Activated CD4-positive, alpha-beta T cell treated with anti-CD3 and anti-CD28 coated beads for 36 hours (primary cell): ENCODE results near the gene ALCAM. TPM values are rescaled to one million over a fixed set of nuclear protein-coding genes. Genes with fewer than 3 reads are reported as not detected.

ENCODE experiments used
- ATAC-seq: fragments of 200-7000 bp; cut with Tn5 transposase; one replicate; pipeline ENCODE4 v1.10.0; 2021; ENCODE audit warnings: mild to moderate bottlenecking, moderate library complexity
- CTCF ChIA-PET: fragments of 350-600 bp; sonication (Branson Sonifier 250); formaldehyde crosslinking; loops from one replicate; lab custom pipeline; 2021; ENCODE audit warnings: antibody characterized with exemption; lab: Charles Lee
- POLR2A ChIA-PET: fragments of 350-600 bp; sonication (Branson Sonifier 250); formaldehyde crosslinking; loops from one replicate; lab custom pipeline; 2021; ENCODE audit warnings: antibody characterized with exemption, inconsistent platforms; lab: Charles Lee
- DNase-seq: peaks from one replicate; pipeline ENCODE4 v3.0.0-alpha.2; 2020
- H3K27ac Mint-ChIP-seq: one replicate; pipeline ENCODE4 v1.8.0; 2021; ENCODE audit warnings: mixed read lengths
- H3K27me3 Mint-ChIP-seq: one replicate; pipeline ENCODE4 v1.8.0; 2021; ENCODE audit warnings: mixed read lengths
- H3K36me3 Mint-ChIP-seq: one replicate; pipeline ENCODE4 v1.8.0; 2021; ENCODE audit warnings: low read depth, mixed read lengths
- H3K4me1 Mint-ChIP-seq: one replicate; pipeline ENCODE4 v1.8.0; 2021; ENCODE audit warnings: mixed read lengths
- H3K4me3 Mint-ChIP-seq: one replicate; pipeline ENCODE4 v1.8.0; 2021; ENCODE audit warnings: mild to moderate bottlenecking, moderate library complexity, mixed read lengths
- H3K9me3 Mint-ChIP-seq: one replicate; pipeline ENCODE4 v1.8.0; 2021; ENCODE audit warnings: low read depth, mixed read lengths
- intact Hi-C, 2 experiments: fragments of 100-400 bp; cut with DNase I in 1 of 2; cut with micrococcal nuclease in 1 of 2; formaldehyde crosslinking; loops; one replicate each; pipeline versions ENCODE4 v1.14.2 to v1.15.1; 2022 to 2024; cut with DNase I, micrococcal nuclease
- total RNA-seq, 2 experiments: library from RNA; stranded (reverse); gene quantifications; one replicate each; pipeline ENCODE4 v1.2.3, GENCODE V29; 2021

The ALCAM gene
- total RNA-seq, 2 experiments from 2014 or later = 22.0 TPM

DNA sequence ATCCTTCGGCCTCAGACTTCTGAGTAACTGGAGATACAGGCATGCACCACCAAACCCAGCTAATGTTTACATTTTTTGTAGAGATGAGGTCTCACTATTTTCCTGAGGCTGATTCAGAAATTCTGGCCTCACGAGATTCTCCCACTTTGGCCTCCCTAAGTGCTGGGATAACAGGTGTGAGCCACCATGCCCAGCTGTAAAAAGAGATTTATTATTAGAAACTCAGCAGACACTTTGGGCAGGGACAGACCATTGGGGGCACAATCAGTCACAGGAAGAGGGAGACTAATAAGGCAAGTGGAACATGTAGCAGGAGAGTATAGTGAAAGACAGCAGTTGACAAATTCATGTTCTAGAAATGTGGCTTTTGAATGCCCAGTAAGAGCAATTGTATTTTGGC is 252.9 kb downstream of the ALCAM start:
- POLR2A ChIA-PET = no interaction called here
- Mint-ChIP-seq H3K27me3 (peaks cover 4% of the 10 kb centered on the region), H3K4me1 (no peaks in the 10 kb centered on the region), H3K36me3 (no peaks in the 10 kb centered on the region), H3K4me3 (no peak overlapping the region), H3K27ac (no peak overlapping the region), H3K9me3 (no peaks in the 10 kb centered on the region)
- no peak for DNase-seq
- CTCF ChIA-PET = no interaction called here
- intact Hi-C loops = no loop called here
- no peak for ATAC-seq

DNA sequence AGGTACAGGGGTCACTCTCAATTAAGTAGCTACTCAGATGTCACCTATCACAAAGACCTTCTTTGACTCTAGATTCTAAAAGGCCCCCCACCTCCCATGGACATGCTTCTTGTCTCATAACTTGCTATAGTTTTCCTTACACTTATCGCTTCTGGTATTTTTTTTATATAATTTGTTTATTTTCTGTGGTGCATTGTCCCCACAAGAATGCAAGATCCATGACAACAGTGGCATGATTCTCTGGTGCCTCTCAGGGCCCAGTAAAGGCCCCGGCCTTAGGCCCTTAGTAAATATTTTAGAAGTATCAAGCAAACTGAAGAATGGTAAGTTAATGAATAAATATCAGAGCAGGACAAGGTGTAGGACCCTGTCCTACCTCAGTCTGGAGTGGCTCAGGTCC is 253.5 kb downstream of the ALCAM start:
- ATAC-seq (no peak), DNase-seq (no peak)
- Mint-ChIP-seq H3K4me3 (no peak overlapping the region), H3K36me3 (no peaks in the 10 kb centered on the region), H3K27ac (no peak overlapping the region), H3K9me3 (no peaks in the 10 kb centered on the region), H3K4me1 (no peaks in the 10 kb centered on the region), H3K27me3 (no peaks in the 10 kb centered on the region)
- POLR2A ChIA-PET = no interaction called here
- CTCF ChIA-PET = interaction anchor here (1.7 kb wide), 1 partner anchor 10 kb away, joined by 8 read pairs; no protein-coding TSS in a partner anchor
- intact Hi-C loops = no loop called here

- CTCF ChIA-PET = interaction anchor here (0.8 kb wide), 1 partner anchor 1054 kb away, joined by 3 read pairs; no protein-coding TSS in a partner anchor
- no peak overlapping the region for H3K27ac Mint-ChIP-seq
- POLR2A ChIA-PET = no interaction called here
- ATAC-seq (no peak), DNase-seq (no peak)
- H3K36me3 Mint-ChIP-seq = no peaks in the 10 kb centered on the region
- no peaks in the 10 kb centered on the region for H3K27me3 Mint-ChIP-seq
- intact Hi-C loops = no loop called here
- no peaks in the 10 kb centered on the region for H3K4me1 Mint-ChIP-seq
- H3K9me3 Mint-ChIP-seq = no peaks in the 10 kb centered on the region
- no peak overlapping the region for H3K4me3 Mint-ChIP-seq
These were observed 255.5 kb downstream of the ALCAM start for GRCh38 chr3:105622169-105622568.
